ENCODE measurements around the gene CDK8.

DNA sequence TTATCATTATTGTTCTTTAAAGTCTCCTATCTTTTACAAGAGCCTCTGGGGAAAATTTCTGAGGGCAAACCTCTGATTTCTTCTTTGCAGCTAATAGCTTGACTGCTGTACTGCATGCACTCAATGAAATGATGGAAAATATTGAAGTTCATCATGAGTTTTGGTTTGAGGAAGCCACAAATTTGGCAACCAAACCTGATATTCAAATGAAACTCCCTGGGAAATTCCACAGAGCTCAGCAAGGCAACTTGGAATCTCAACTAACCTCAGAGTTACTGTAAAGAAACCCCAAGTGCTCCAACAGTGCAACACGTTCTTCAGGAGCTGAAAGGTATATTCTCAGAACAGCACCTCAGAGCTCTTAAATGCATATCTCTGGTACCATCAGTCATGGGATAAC, 17.6 kb upstream of the CDK8 start:
- TF ChIP-seq, protein P1, sequence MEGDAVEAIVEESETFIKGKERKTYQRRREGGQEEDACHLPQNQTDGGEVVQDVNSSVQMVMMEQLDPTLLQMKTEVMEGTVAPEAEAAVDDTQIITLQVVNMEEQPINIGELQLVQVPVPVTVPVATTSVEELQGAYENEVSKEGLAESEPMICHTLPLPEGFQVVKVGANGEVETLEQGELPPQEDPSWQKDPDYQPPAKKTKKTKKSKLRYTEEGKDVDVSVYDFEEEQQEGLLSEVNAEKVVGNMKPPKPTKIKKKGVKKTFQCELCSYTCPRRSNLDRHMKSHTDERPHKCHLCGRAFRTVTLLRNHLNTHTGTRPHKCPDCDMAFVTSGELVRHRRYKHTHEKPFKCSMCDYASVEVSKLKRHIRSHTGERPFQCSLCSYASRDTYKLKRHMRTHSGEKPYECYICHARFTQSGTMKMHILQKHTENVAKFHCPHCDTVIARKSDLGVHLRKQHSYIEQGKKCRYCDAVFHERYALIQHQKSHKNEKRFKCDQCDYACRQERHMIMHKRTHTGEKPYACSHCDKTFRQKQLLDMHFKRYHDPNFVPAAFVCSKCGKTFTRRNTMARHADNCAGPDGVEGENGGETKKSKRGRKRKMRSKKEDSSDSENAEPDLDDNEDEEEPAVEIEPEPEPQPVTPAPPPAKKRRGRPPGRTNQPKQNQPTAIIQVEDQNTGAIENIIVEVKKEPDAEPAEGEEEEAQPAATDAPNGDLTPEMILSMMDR (IDR thresholded peaks at IDR 0.05; ENCODE audit: poor library complexity) = no peak
- TF ChIP-seq EZH2phosphoT487 (IDR thresholded peaks at IDR 0.05; ENCODE audit: low read depth, severe bottlenecking, unreplicated experiment) = no peak
